Measurements from ENCODE around the gene PCDHGC4. TPM values are rescaled to one million over a fixed set of nuclear protein-coding genes. Genes with fewer than 3 reads are reported as not detected.

PCDHGC4 gene
- 0.38 and 4.0 TPM in 2 replicates for total RNA-seq (ENCODE audit: low replicate concordance)
- long read RNA-seq = 0 reads

GRCh38 chr5:141484641-141485311, at the start of gene PCDHGC4:
TSS of gene PCDHGC4 (plus strand) at chr5:141485030. CDS start at chr5:141485174, 144 bp downstream.
- no peak for DNase-seq (ENCODE audit: extremely low spot score, unreplicated experiment)
- Mint-ChIP-seq H3K36me3 (peaks cover 53% of the 10 kb centered on the region), H3K27ac (peak within 1 kb of the TSS; percentile 13), H3K27me3 (peaks cover 14% of the 10 kb centered on the region), H3K4me1 (ENCODE audit: unreplicated experiment) (peaks cover 20% of the 10 kb centered on the region), H3K9me3 (peaks cover 5% of the 10 kb centered on the region), H3K4me3 (peak within 1 kb of the TSS; percentile 82)
- TF ChIP-seq CTCF (conservative IDR thresholded peaks at IDR 0.05) = no peak

- peaks cover 13% of the 10 kb centered on the region for H3K9me3 Mint-ChIP-seq
- no peak for DNase-seq (ENCODE audit: extremely low spot score, unreplicated experiment)
- TF ChIP-seq CTCF (conservative IDR thresholded peaks at IDR 0.05) = no peak
- no peaks in the 10 kb centered on the region for H3K4me1 Mint-ChIP-seq (ENCODE audit: unreplicated experiment)
- no peak overlapping the region for H3K4me3 Mint-ChIP-seq
- H3K36me3 Mint-ChIP-seq = peaks cover 34% of the 10 kb centered on the region
- no peak overlapping the region for H3K27ac Mint-ChIP-seq
- no peaks in the 10 kb centered on the region for H3K27me3 Mint-ChIP-seq
Observed at GRCh38 chr5:141437221-141437620, 47.6 kb upstream of the PCDHGC4 start.

GRCh38 chr5:141439411-141440141, 45.3 kb upstream of the PCDHGC4 start:
- no peak for DNase-seq (ENCODE audit: extremely low spot score, unreplicated experiment)
- Mint-ChIP-seq H3K9me3 (peaks cover 12% of the 10 kb centered on the region), H3K27ac (no peak overlapping the region), H3K4me3 (no peak overlapping the region), H3K36me3 (peaks cover 31% of the 10 kb centered on the region), H3K27me3 (no peaks in the 10 kb centered on the region), H3K4me1 (ENCODE audit: unreplicated experiment) (no peaks in the 10 kb centered on the region)
- TF ChIP-seq CTCF (conservative IDR thresholded peaks at IDR 0.05) = no peak

- Mint-ChIP-seq H3K27ac (no peak overlapping the region), H3K27me3 (no peaks in the 10 kb centered on the region), H3K4me3 (no peak overlapping the region), H3K36me3 (peaks cover 31% of the 10 kb centered on the region), H3K4me1 (ENCODE audit: unreplicated experiment) (no peaks in the 10 kb centered on the region), H3K9me3 (peaks cover 15% of the 10 kb centered on the region)
- no peak for TF ChIP-seq CTCF (conservative IDR thresholded peaks at IDR 0.05)
- no peak for DNase-seq (ENCODE audit: extremely low spot score, unreplicated experiment)
Observed at GRCh38 chr5:141440341-141440740, 44.5 kb upstream of the PCDHGC4 start.

- H3K9me3 Mint-ChIP-seq = peaks cover 21% of the 10 kb centered on the region
- peaks cover 38% of the 10 kb centered on the region for H3K36me3 Mint-ChIP-seq
- TF ChIP-seq CTCF (conservative IDR thresholded peaks at IDR 0.05) = no peak
- DNase-seq (ENCODE audit: extremely low spot score, unreplicated experiment) = no peak
- H3K4me3 Mint-ChIP-seq = no peak overlapping the region
- H3K27ac Mint-ChIP-seq = no peak overlapping the region
- H3K27me3 Mint-ChIP-seq = no peaks in the 10 kb centered on the region
- H3K4me1 Mint-ChIP-seq (ENCODE audit: unreplicated experiment) = no peaks in the 10 kb centered on the region
Observed at GRCh38 chr5:141441571-141442170, 43.2 kb upstream of the PCDHGC4 start.
